GM21723 (cell line): ENCODE measurements around the gene TIGD6.

Experiments
- ATAC-seq: cut with Tn5 transposase; IDR thresholded peaks from one replicate; pipeline ENCODE4 v1.9.1; 2021; ENCODE audit warnings: mild to moderate bottlenecking, moderate library complexity; ENCODE audit not compliant: unreplicated experiment

TIGD6 gene

GRCh38 chr5:150017226-150018005 lies 17.0 kb upstream of the TIGD6 start:
- ATAC-seq: no peak

- no peak for ATAC-seq
These were observed 16.1 kb upstream of the TIGD6 start for GRCh38 chr5:150016537-150016936.

- ATAC-seq: no peak
These were observed 15.0 kb upstream of the TIGD6 start for GRCh38 chr5:150015415-150015814.

GRCh38 chr5:150014456-150014855 lies 14.0 kb upstream of the TIGD6 start:
- ATAC-seq: no peak

GRCh38 chr5:150013931-150014330 lies 13.5 kb upstream of the TIGD6 start:
- ATAC-seq: no peak

GRCh38 chr5:150009671-150010387 lies 9.4 kb upstream of the TIGD6 start:
- ATAC-seq: no peak

- no peak for ATAC-seq
These were observed 6.6 kb upstream of the TIGD6 start for GRCh38 chr5:150007050-150007449.

GRCh38 chr5:150006318-150006717 lies 5.9 kb upstream of the TIGD6 start:
- no peak for ATAC-seq

- peak; percentile 53 for ATAC-seq
These were observed 1.4 kb upstream of the TIGD6 start for GRCh38 chr5:150001660-150002486.

GRCh38 chr5:150000990-150001659 lies 671 bp upstream of the TIGD6 start:
- peak; percentile 32 for ATAC-seq

- ATAC-seq: no peak
These were observed 593 bp downstream of the TIGD6 start for GRCh38 chr5:149999866-150000255.

GRCh38 chr5:149999359-149999758 lies 1.1 kb downstream of the TIGD6 start:
- ATAC-seq: no peak

GRCh38 chr5:149998281-149998680 lies 2.2 kb downstream of the TIGD6 start:
- ATAC-seq: no peak

- no peak for ATAC-seq
These were observed 4.1 kb downstream of the TIGD6 start for GRCh38 chr5:149996205-149996890.

- ATAC-seq: no peak
These were observed 4.9 kb downstream of the TIGD6 start for GRCh38 chr5:149995385-149996204.

GRCh38 chr5:149993471-149993870 lies 7.0 kb downstream of the TIGD6 start:
- no peak for ATAC-seq

GRCh38 chr5:149990518-149991376 lies 9.7 kb downstream of the TIGD6 start:
- peak; percentile 91 for ATAC-seq

- no peak for ATAC-seq
These were observed 12.3 kb downstream of the TIGD6 start for GRCh38 chr5:149988126-149988525.

GRCh38 chr5:149982505-149982904 lies 17.9 kb downstream of the TIGD6 start:
- no peak for ATAC-seq
